NCI-H526 treated with DMSO at 0.1 percent for 48 hours (cell line): Measurements from ENCODE around the gene SH3TC1.

Experiments used
- DNase-seq: peaks from one replicate; lab custom pipeline; 2025; lab: John Stamatoyannopoulos, UW

The SH3TC1 gene

GRCh38 chr4:8277356-8278008 is 78.4 kb downstream of the SH3TC1 start:
- no peak for DNase-seq

GRCh38 chr4:8278009-8278395 is 78.9 kb downstream of the SH3TC1 start:
- DNase-seq, result no peak

GRCh38 chr4:8278421-8279287 is 79.6 kb downstream of the SH3TC1 start:
- no peak for DNase-seq

- DNase-seq, result no peak
These were observed 80.4 kb downstream of the SH3TC1 start for GRCh38 chr4:8279321-8280157.

GRCh38 chr4:8280158-8280875 is 81.2 kb downstream of the SH3TC1 start:
- DNase-seq, result no peak

- no peak for DNase-seq
These were observed 81.9 kb downstream of the SH3TC1 start for GRCh38 chr4:8280876-8281440.

- DNase-seq, result no peak
These were observed 82.5 kb downstream of the SH3TC1 start for GRCh38 chr4:8281519-8282133.

GRCh38 chr4:8282134-8282641 is 83.1 kb downstream of the SH3TC1 start:
- DNase-seq, result no peak

GRCh38 chr4:8282742-8283141 is 83.7 kb downstream of the SH3TC1 start:
- DNase-seq, result no peak

GRCh38 chr4:8283161-8283560 is 84.1 kb downstream of the SH3TC1 start:
- DNase-seq, result no peak

- no peak for DNase-seq
These were observed 84.6 kb downstream of the SH3TC1 start for GRCh38 chr4:8283631-8284121.

- DNase-seq, result no peak
These were observed 85.3 kb downstream of the SH3TC1 start for GRCh38 chr4:8284391-8284790.

GRCh38 chr4:8285143-8285975 is 86.3 kb downstream of the SH3TC1 start:
- DNase-seq, result no peak

- DNase-seq, result no peak
These were observed 87.1 kb downstream of the SH3TC1 start for GRCh38 chr4:8285976-8286718.

- no peak for DNase-seq
These were observed 87.7 kb downstream of the SH3TC1 start for GRCh38 chr4:8286719-8287342.

- DNase-seq, result no peak
These were observed 88.5 kb downstream of the SH3TC1 start for GRCh38 chr4:8287343-8288280.

GRCh38 chr4:8289151-8289750 is 90.2 kb downstream of the SH3TC1 start:
- DNase-seq, result no peak
